GM12878 (cell line): ENCODE data around the gene DHPS. TPM values are rescaled to one million over a fixed set of nuclear protein-coding genes. Genes with fewer than 3 reads are reported as not detected.

Source experiments
- BHLHE40 ChIP-seq, 2 experiments: fragments of 450-650 bp in 1 of 2; IDR thresholded peaks; 2 replicates each; pipeline ENCODE4 v1.6.1; 2011 to 2017; ENCODE audit warnings: low read depth in 2 of 2, borderline replicate concordance in 1 of 2, improper control_type of control experiment in 1 of 2, low read length in 1 of 2, mild to moderate bottlenecking in 1 of 2
- CBX5 ChIP-seq: sonication (generic); IDR thresholded peaks from 2 replicates; pipeline ENCODE4 v1.6.1; 2016; ENCODE audit warnings: low read depth, moderate library complexity, mild to moderate bottlenecking, inconsistent platforms
- CHD1 ChIP-seq: IDR thresholded peaks from 2 replicates; pipeline ENCODE4 v1.6.1; 2012; ENCODE audit warnings: low read depth, low read length, improper control_type of control experiment
- EED ChIP-seq: sonication (generic); IDR thresholded peaks from 2 replicates; pipeline ENCODE4 v1.6.1; 2016; ENCODE audit warnings: antibody characterized with exemption, low read depth
- EP300 ChIP-seq, 2 experiments: fragments of 150-350 bp in 1 of 2; IDR thresholded peaks; 2 replicates each; pipeline ENCODE4 v1.6.1; 2011 to 2012; ENCODE audit warnings: low read depth in 2 of 2, low read length in 2 of 2, borderline replicate concordance in 1 of 2, improper control_type of control experiment in 1 of 2, inconsistent platforms in 1 of 2; ENCODE audit not compliant: control insufficient read depth in 1 of 2
- FOXM1 ChIP-seq: IDR thresholded peaks from 2 replicates; pipeline ENCODE4 v1.6.1; 2012; ENCODE audit warnings: low read depth, mild to moderate bottlenecking, inconsistent platforms, low read length, moderate library complexity
- GABPA ChIP-seq: IDR thresholded peaks from 2 replicates; pipeline ENCODE4 v1.6.1; 2014; ENCODE audit warnings: antibody characterized with exemption, low read depth, mild to moderate bottlenecking, inconsistent platforms
- HCFC1 ChIP-seq: fragments of 150-350 bp; IDR thresholded peaks from 2 replicates; pipeline ENCODE4 v1.6.1; 2014; ENCODE audit warnings: low read length
- HDGF ChIP-seq: fragments of 450-650 bp; IDR thresholded peaks from 2 replicates; pipeline ENCODE4 v1.6.1; 2016; ENCODE audit warnings: antibody characterized with exemption
- IKZF1 ChIP-seq: fragments of 450-650 bp; conservative IDR thresholded peaks from 2 replicates; pipeline ENCODE4 v1.6.1; 2017; ENCODE audit warnings: antibody characterized with exemption, mild to moderate bottlenecking
- IKZF2 ChIP-seq, 2 experiments: fragments of 450-650 bp; IDR thresholded peaks; 2 replicates each; pipeline ENCODE4 v1.6.1; 2017; ENCODE audit warnings: mild to moderate bottlenecking in 2 of 2, moderate library complexity in 2 of 2
- NKRF ChIP-seq: fragments of 450-650 bp; conservative IDR thresholded peaks from 2 replicates; pipeline ENCODE4 v1.6.1; 2017; ENCODE audit warnings: mild to moderate bottlenecking, moderate library complexity
- NR2C1 ChIP-seq: fragments of 450-650 bp; IDR thresholded peaks from 2 replicates; pipeline ENCODE4 v1.6.1; 2017; ENCODE audit warnings: antibody characterized with exemption, mild to moderate bottlenecking, moderate library complexity
- NRF1 ChIP-seq: conservative IDR thresholded peaks from 2 replicates; pipeline ENCODE4 v1.6.1; 2011; ENCODE audit warnings: mild to moderate bottlenecking, low read depth, low read length, improper control_type of control experiment
- PAX5 ChIP-seq: IDR thresholded peaks from 2 replicates; pipeline ENCODE4 v1.6.1; 2011; ENCODE audit warnings: low read depth, low read length, borderline replicate concordance
- PAX8 ChIP-seq: fragments of 450-650 bp; IDR thresholded peaks from 2 replicates; pipeline ENCODE4 v1.6.1; 2017; ENCODE audit warnings: mild to moderate bottlenecking, moderate library complexity
- POLR2A ChIP-seq: IDR thresholded peaks from 2 replicates; pipeline ENCODE4 v1.6.1; 2011; ENCODE audit warnings: low read depth, mild to moderate bottlenecking, low read length
- POLR2AphosphoS5 ChIP-seq: IDR thresholded peaks from 2 replicates; pipeline ENCODE4 v1.6.1; 2011; ENCODE audit warnings: mild to moderate bottlenecking, low read length, inconsistent platforms
- POU2F2 ChIP-seq: IDR thresholded peaks from 3 replicates; pipeline ENCODE4 v1.6.1; 2011; ENCODE audit warnings: low read depth, mild to moderate bottlenecking, low read length, borderline replicate concordance
- RBBP5 ChIP-seq: fragments of 200-600 bp; sonication (generic); conservative IDR thresholded peaks from 2 replicates; pipeline ENCODE4 v1.6.1; 2016
- SREBF1 ChIP-seq: IDR thresholded peaks from 2 replicates; pipeline ENCODE4 v1.6.1; 2012; ENCODE audit warnings: mild to moderate bottlenecking, low read length
- TARDBP ChIP-seq: IDR thresholded peaks from 2 replicates; pipeline ENCODE4 v1.6.1; 2016; ENCODE audit warnings: borderline replicate concordance
- TCF12 ChIP-seq: IDR thresholded peaks from 2 replicates; pipeline ENCODE4 v1.6.1; 2011; ENCODE audit warnings: low read depth, mild to moderate bottlenecking, low read length
- ZZZ3 ChIP-seq: IDR thresholded peaks from 2 replicates; pipeline ENCODE4 v1.6.1; 2011; ENCODE audit warnings: low read depth; ENCODE audit not compliant: control insufficient read depth, insufficient read length
- polyA plus RNA-seq, 11 experiments: library from polyadenylated mRNA; depleted of rRNA in 4 of 11; unstranded in 6 of 11; stranded (reverse) in 5 of 11; fragments of >200 nt; fragmentation: Nextera tagmentation in 4 of 11; fragmentation: Illumina TruSeq in 1 of 11; extraction: Ambion mirVana in 4 of 11; extraction: Trizol in 1 of 11; gene quantifications; 1 replicate in 1 of 11; 2 replicates in 10 of 11; pipeline versions ENCODE4 v1.2.1 to v1.2.3, GENCODE V29; 2011 to 2016; ENCODE audit warnings: inconsistent platforms in 2 of 11, missing spikeins in 2 of 11, low read depth in 1 of 11
- total RNA-seq, 4 experiments: library from RNA; depleted of rRNA in 3 of 4; stranded (reverse); fragments of >200 nt in 3 of 4; fragmentation: Illumina TruSeq in 1 of 4; extraction: Trizol in 1 of 4; gene quantifications; 2 replicates each; pipeline versions ENCODE4 v1.2.1 to v1.2.3, GENCODE V29; 2013 to 2021
- TF ChIP-seq, protein P1 (sequence below): IDR thresholded peaks from 2 replicates; pipeline ENCODE4 v1.6.1; 2011; ENCODE audit warnings: borderline replicate concordance, low read depth, mild to moderate bottlenecking, moderate library complexity, mixed read lengths, low read length; ENCODE audit not compliant: insufficient read depth; ENCODE audit errors: extremely low read length
- TF ChIP-seq, protein P2 (sequence below): fragments of 450-650 bp; formaldehyde crosslinking; IDR thresholded peaks from 2 replicates; pipeline ENCODE4 v1.5.0; 2022; ENCODE audit warnings: mild to moderate bottlenecking, missing genetic modification characterization

DHPS gene
- total and polyA plus RNA-seq, 10 of the 15 experiments (the other 5 are each of a cell fraction or from before 2014, with no cell fraction given), result 36.4 to 104 (median 83.4) TPM

- TF ChIP-seq NKRF (0 out of 2 replicates have a peak, but pooled peaks have one; percentile 71), FOXM1 (no peak), EP300 (IDR thresholded peaks at IDR 0.05; ENCODE audit: borderline replicate concordance in 1 of 2, control insufficient read depth in 1 of 2, low read depth in 2 of 2, low read length in 2 of 2) (no peak), IKZF2 (IDR thresholded peaks at IDR 0.05) (peak in 1 of 2 experiments; percentile 13; a peak in 2 of 4 replicates), EED (peak; percentile 77), TCF12 (no peak), IKZF1 (peak; percentile 75), RBBP5 (no peak), GABPA (peak; percentile 84), CBX5 (no peak), HDGF (no peak), CHD1 (no peak), BHLHE40 (IDR thresholded peaks at IDR 0.05; ENCODE audit: borderline replicate concordance in 1 of 2, low read depth in 2 of 2, low read length in 1 of 2) (no peak; a peak in 1 of 4 replicates), NR2C1 (peak; percentile 66), ZZZ3 (no peak), PAX8 (no peak), POLR2AphosphoS5 (peak; percentile 84), POLR2A (peak; percentile 70), HCFC1 (peak; percentile 36; the same call in 1 of the 2 replicates), PAX5 (peak; percentile 22; the same call in 1 of the 2 replicates), SREBF1 (no peak), TARDBP (no peak), POU2F2 (0 out of 3 replicates have a peak, but pooled peaks have one; percentile 2), NRF1 (no peak)
- TF ChIP-seq, protein P1, sequence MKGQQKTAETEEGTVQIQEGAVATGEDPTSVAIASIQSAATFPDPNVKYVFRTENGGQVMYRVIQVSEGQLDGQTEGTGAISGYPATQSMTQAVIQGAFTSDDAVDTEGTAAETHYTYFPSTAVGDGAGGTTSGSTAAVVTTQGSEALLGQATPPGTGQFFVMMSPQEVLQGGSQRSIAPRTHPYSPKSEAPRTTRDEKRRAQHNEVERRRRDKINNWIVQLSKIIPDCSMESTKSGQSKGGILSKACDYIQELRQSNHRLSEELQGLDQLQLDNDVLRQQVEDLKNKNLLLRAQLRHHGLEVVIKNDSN, result peak; percentile 14
- TF ChIP-seq, protein P2, sequence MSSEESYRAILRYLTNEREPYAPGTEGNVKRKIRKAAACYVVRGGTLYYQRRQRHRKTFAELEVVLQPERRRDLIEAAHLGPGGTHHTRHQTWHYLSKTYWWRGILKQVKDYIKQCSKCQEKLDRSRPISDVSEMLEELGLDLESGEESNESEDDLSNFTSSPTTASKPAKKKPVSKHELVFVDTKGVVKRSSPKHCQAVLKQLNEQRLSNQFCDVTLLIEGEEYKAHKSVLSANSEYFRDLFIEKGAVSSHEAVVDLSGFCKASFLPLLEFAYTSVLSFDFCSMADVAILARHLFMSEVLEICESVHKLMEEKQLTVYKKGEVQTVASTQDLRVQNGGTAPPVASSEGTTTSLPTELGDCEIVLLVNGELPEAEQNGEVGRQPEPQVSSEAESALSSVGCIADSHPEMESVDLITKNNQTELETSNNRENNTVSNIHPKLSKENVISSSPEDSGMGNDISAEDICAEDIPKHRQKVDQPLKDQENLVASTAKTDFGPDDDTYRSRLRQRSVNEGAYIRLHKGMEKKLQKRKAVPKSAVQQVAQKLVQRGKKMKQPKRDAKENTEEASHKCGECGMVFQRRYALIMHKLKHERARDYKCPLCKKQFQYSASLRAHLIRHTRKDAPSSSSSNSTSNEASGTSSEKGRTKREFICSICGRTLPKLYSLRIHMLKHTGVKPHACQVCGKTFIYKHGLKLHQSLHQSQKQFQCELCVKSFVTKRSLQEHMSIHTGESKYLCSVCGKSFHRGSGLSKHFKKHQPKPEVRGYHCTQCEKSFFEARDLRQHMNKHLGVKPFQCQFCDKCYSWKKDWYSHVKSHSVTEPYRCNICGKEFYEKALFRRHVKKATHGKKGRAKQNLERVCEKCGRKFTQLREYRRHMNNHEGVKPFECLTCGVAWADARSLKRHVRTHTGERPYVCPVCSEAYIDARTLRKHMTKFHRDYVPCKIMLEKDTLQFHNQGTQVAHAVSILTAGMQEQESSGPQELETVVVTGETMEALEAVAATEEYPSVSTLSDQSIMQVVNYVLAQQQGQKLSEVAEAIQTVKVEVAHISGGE (CRISPR knock-in tag), result peak; percentile 46; the same call in 1 of the 2 replicates
These were observed 16.5 kb downstream of the DHPS start (continued) for GRCh38 chr19:12665281-12665573.
